WERI-Rb-1 (cell line): ENCODE results near the gene GHRHR.

Source experiments
- DNase-seq: peaks from one replicate; pipeline ENCODE4 v3.0.0-alpha.2; 2020
- H3K27ac ChIP-seq: fragments of 250-450 bp; sonication (Bioruptor Pico); 2 replicates; pipeline ENCODE4 v1.5.1; 2020; ENCODE audit warnings: mild to moderate bottlenecking, moderate library complexity
- H3K27me3 ChIP-seq: fragments of 250-450 bp; sonication (Bioruptor Pico); 2 replicates; pipeline ENCODE4 v1.5.1; 2021; ENCODE audit warnings: mild to moderate bottlenecking, low read depth, moderate library complexity; ENCODE audit not compliant: insufficient read depth, severe bottlenecking
- H3K36me3 ChIP-seq: fragments of 250-450 bp; sonication (Bioruptor Pico); 2 replicates; pipeline ENCODE4 v1.5.1; 2020; ENCODE audit warnings: mild to moderate bottlenecking, moderate library complexity
- H3K4me3 ChIP-seq: 2 replicates; pipeline ENCODE4 v1.5.1; 2011; ENCODE audit warnings: low read depth, mild to moderate bottlenecking, control low read depth, low read length
- H3K9me3 ChIP-seq: fragments of 250-450 bp; sonication (Bioruptor Pico); 2 replicates; pipeline ENCODE4 v1.5.1; 2021; ENCODE audit warnings: mild to moderate bottlenecking, moderate library complexity; ENCODE audit not compliant: severe bottlenecking
- TF ChIP-seq, protein P1 (sequence below): IDR thresholded peaks from 2 replicates; pipeline ENCODE4 v1.5.1; 2011; ENCODE audit warnings: low read depth, mild to moderate bottlenecking, control low read depth, inconsistent platforms, low read length

The GHRHR gene

DNA sequence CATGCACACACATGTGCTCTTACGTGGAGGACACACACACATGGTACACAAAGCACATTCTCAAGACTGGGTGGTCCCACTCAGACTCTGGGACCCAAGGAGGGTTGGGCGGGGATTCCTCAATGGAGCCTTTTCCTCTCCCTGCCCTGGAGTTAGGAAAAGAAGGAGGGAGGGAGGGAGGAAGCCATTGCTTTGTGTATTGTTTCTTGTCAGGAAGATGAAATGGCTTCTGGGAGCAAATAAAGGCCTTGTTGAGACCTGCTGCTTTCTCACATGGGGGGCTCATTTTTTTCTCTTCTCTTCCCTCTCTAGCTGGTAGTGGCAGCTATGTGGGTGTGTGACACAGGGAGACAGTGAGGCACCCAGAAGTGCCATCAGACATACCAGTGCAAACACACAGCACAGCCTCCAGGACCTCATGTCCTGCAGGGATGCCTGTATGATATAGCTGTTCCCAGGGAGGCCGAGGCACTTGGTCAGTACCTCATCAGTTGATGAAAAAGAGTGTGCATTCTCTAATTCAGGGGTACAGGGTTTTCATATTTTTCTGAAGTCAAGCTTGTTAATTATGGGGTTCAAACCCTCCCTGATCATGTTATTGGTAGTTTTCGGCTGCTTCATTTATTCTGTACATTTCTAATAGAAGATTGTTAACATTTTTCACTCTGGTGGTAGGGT lies 46.4 kb upstream of the GHRHR start:
- Histone ChIP-seq H3K9me3 (no peaks in the 10 kb centered on the region), H3K4me3 (no peak overlapping the region), H3K27me3 (no peaks in the 10 kb centered on the region), H3K36me3 (no peaks in the 10 kb centered on the region), H3K27ac (no peak overlapping the region)
- TF ChIP-seq, protein P1, sequence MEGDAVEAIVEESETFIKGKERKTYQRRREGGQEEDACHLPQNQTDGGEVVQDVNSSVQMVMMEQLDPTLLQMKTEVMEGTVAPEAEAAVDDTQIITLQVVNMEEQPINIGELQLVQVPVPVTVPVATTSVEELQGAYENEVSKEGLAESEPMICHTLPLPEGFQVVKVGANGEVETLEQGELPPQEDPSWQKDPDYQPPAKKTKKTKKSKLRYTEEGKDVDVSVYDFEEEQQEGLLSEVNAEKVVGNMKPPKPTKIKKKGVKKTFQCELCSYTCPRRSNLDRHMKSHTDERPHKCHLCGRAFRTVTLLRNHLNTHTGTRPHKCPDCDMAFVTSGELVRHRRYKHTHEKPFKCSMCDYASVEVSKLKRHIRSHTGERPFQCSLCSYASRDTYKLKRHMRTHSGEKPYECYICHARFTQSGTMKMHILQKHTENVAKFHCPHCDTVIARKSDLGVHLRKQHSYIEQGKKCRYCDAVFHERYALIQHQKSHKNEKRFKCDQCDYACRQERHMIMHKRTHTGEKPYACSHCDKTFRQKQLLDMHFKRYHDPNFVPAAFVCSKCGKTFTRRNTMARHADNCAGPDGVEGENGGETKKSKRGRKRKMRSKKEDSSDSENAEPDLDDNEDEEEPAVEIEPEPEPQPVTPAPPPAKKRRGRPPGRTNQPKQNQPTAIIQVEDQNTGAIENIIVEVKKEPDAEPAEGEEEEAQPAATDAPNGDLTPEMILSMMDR = no peak
- DNase-seq = no peak

DNA sequence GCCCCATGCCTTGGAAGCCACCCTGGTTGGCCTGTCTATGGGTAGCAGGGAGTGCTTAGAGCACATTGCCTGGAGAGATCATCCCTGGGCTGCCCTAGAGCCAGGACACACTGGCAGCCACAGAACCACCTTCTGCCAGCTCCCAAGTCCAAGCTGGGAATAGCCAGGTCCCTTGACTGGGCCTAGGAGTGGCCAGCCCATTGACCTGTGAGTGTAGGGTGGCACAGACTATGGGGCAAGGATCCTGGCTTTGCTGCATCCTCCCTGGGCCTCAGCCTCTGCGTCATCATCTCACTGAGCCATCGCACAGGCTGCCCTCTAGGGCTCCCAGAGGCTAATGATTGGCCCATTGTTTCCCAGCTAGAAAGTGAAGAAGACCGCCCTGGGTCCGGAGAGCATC lies 45.1 kb upstream of the GHRHR start:
- Histone ChIP-seq H3K27ac (no peak overlapping the region), H3K36me3 (no peaks in the 10 kb centered on the region), H3K4me3 (no peak overlapping the region), H3K9me3 (no peaks in the 10 kb centered on the region), H3K27me3 (no peaks in the 10 kb centered on the region)
- no peak for DNase-seq
- TF ChIP-seq, protein P1 = 0 out of 2 replicates have a peak, but pooled peaks have one; percentile 4

- no peaks in the 10 kb centered on the region for H3K36me3 ChIP-seq
- H3K4me3 ChIP-seq = no peak overlapping the region
- no peaks in the 10 kb centered on the region for H3K27me3 ChIP-seq
- peak; percentile 3 for DNase-seq
- TF ChIP-seq, protein P1 = no peak
- H3K27ac ChIP-seq = no peak overlapping the region
- no peaks in the 10 kb centered on the region for H3K9me3 ChIP-seq
Observed at GRCh38 chr7:30920021-30920583, 43.7 kb upstream of the GHRHR start.

- Histone ChIP-seq H3K27ac (no peak overlapping the region), H3K27me3 (no peaks in the 10 kb centered on the region), H3K4me3 (no peak overlapping the region), H3K9me3 (no peaks in the 10 kb centered on the region), H3K36me3 (no peaks in the 10 kb centered on the region)
- DNase-seq = peak; percentile 15
- TF ChIP-seq, protein P1 = no peak
Observed at GRCh38 chr7:30920584-30921539, 42.9 kb upstream of the GHRHR start.

- no peak overlapping the region for H3K27ac ChIP-seq
- H3K4me3 ChIP-seq = no peak overlapping the region
Observed at GRCh38 chr7:30921540-30922401, 42.0 kb upstream of the GHRHR start.

More at GRCh38 chr7:30921540-30922401, 42.0 kb upstream of the GHRHR start:
- no peaks in the 10 kb centered on the region for H3K9me3 ChIP-seq
- TF ChIP-seq, protein P1 = no peak
- H3K36me3 ChIP-seq = no peaks in the 10 kb centered on the region
- DNase-seq = no peak
- no peaks in the 10 kb centered on the region for H3K27me3 ChIP-seq
